Sigmoid colon (tissue), 7 donors: ENCODE measurements around the gene DCAF7. TPM values are rescaled to one million over a fixed set of nuclear protein-coding genes. Genes with fewer than 3 reads are reported as not detected.

ENCODE experiments used
- DNase-seq: peaks from one replicate; pipeline ENCODE4 v3.0.0-alpha.2; 2019
- H3K27ac ChIP-seq, 4 donors: fragments of 200-600 bp; sonication (generic); one replicate each; pipeline ENCODE4 v1.5.1; 2016 to 2019; ENCODE audit warnings: mild to moderate bottlenecking in 1 of 4
- H3K27me3 ChIP-seq, 3 donors: fragments of 200-600 bp; sonication (generic); one replicate each; pipeline ENCODE4 v1.5.1; 2019; ENCODE audit warnings: mild to moderate bottlenecking in 1 of 3
- H3K36me3 ChIP-seq, 4 donors: fragments of 200-600 bp; sonication (generic); one replicate each; pipeline ENCODE4 v1.5.1; 2016 to 2019
- H3K4me1 ChIP-seq, 4 donors: fragments of 200-600 bp; sonication (generic); one replicate each; pipeline ENCODE4 v1.5.1; 2017 to 2019
- H3K4me3 ChIP-seq, 4 donors: fragments of 200-600 bp; sonication (generic); one replicate each; pipeline ENCODE4 v1.5.1; 2017 to 2019; ENCODE audit warnings: mild to moderate bottlenecking in 2 of 4, moderate library complexity in 1 of 4
- H3K9me3 ChIP-seq, 4 donors: fragments of 200-600 bp in 3 of 4; sonication (generic) in 3 of 4; one replicate each; pipeline versions ENCODE4 v1.5.1 to v1.6.1; 2013 to 2019
- CTCF ChIP-seq, 4 experiments: fragments of 450-650 bp in 3 of 4; fragments of 200-600 bp in 1 of 4; IDR thresholded peaks; one replicate each; pipeline ENCODE4 v1.5.1; 2016 to 2019; ENCODE audit warnings: antibody characterized with exemption in 4 of 4, mild to moderate bottlenecking in 3 of 4, moderate library complexity in 2 of 4
- EP300 ChIP-seq, 4 donors: sonication (generic); formaldehyde crosslinking; IDR thresholded peaks; one replicate each; pipeline ENCODE4 v1.6.1; 2017; ENCODE audit warnings: antibody characterized with exemption in 4 of 4
- POLR2A ChIP-seq, 2 donors: fragments of 450-650 bp; IDR thresholded peaks; one replicate each; pipeline ENCODE4 v1.6.1; 2016; ENCODE audit warnings: antibody characterized with exemption in 2 of 2, mild to moderate bottlenecking in 2 of 2, moderate library complexity in 2 of 2
- POLR2AphosphoS5 ChIP-seq, 4 donors: sonication (generic); formaldehyde crosslinking; IDR thresholded peaks; one replicate each; pipeline ENCODE4 v1.6.1; 2017; ENCODE audit warnings: antibody characterized with exemption in 4 of 4
- WGBS, 2 donors: extraction: QIAGEN DNeasy Blood & Tissue Kit; methylation state at CpG; one replicate each; pipeline ENCODE4 v1.1.7; 2013; 5-methylcytosine and 5-hydroxymethylcytosine counted together
- intact Hi-C: fragments of 100-400 bp; cut with DNase I; formaldehyde crosslinking; loops from one replicate; pipeline ENCODE4 v1.15.1; 2023
- polyA plus RNA-seq, 3 donors: library from polyadenylated mRNA; stranded (reverse); fragments of 200-250 nt; gene quantifications; one replicate each; pipeline ENCODE4 v1.2.3, GENCODE V29; 2013
- total RNA-seq, 4 donors: library from RNA; depleted of rRNA; stranded (reverse); fragments of >200 nt; gene quantifications; one replicate each; pipeline ENCODE4 v1.1.0, GENCODE V29; 2016
- donor health status: healthy with polysubstance abuse.
- donor health status: Bipolar disorder and iron deficiency.
- donor health status: healthy.

The DCAF7 gene
- total and polyA plus RNA-seq, 7 donors: 14.4 to 34.6 (median 23.1) TPM

GRCh38 chr17:63622574-63623390, 72.5 kb downstream of the DCAF7 start:
- Histone ChIP-seq H3K9me3 (no peaks in the 10 kb centered on the region), H3K27me3 (no peaks in the 10 kb centered on the region), H3K27ac (peak overlapping the region; percentile 87 to 93 (median 91)), H3K36me3 (no peaks in the 10 kb centered on the region), H3K4me3 (peak overlapping the region; percentile 76 to 90 (median 82)), H3K4me1 (peaks cover 0 to 51% (median 49%) of the 10 kb centered on the region in 4 donors)
- 0% methylated on average over 100 of the region's 100 CpGs for WGBS, 2 donors
- TF ChIP-seq POLR2AphosphoS5 (IDR thresholded peaks at IDR 0.05): peak in 3 of 4 donors; percentile 7 to 53 (median 50)
- TF ChIP-seq POLR2A (IDR thresholded peaks at IDR 0.05): no peak
- TF ChIP-seq CTCF (IDR thresholded peaks at IDR 0.05): no peak
- no peak for TF ChIP-seq EP300 (IDR thresholded peaks at IDR 0.05)
- intact Hi-C loops: loop anchor here (2.0 to 5.0 kb wide), 3 partner anchors 75 to 205 kb away; partner anchors contain the start of genes FTSJ3, PSMC5 and STRADA
- DNase-seq: peak; percentile 86

- Histone ChIP-seq H3K4me1 (peaks cover 0 to 52% (median 49%) of the 10 kb centered on the region in 4 donors), H3K4me3 (peak overlapping the region; percentile 76 to 90 (median 82))
These were observed 73.7 kb downstream of the DCAF7 start for GRCh38 chr17:63623786-63624530.

GRCh38 chr17:63624531-63624880, 74.2 kb downstream of the DCAF7 start:
- H3K36me3 ChIP-seq: peaks cover 0 to 6% (median 0%) of the 10 kb centered on the region in 4 donors
- WGBS, 2 donors: 86 to 90% methylated on average over 1 of the region's 1 CpG
- TF ChIP-seq POLR2AphosphoS5 (IDR thresholded peaks at IDR 0.05) (no peak), EP300 (IDR thresholded peaks at IDR 0.05) (no peak), CTCF (IDR thresholded peaks at IDR 0.05) (no peak), POLR2A (IDR thresholded peaks at IDR 0.05) (no peak)
- H3K9me3 ChIP-seq: no peaks in the 10 kb centered on the region
- DNase-seq: no peak
- no peaks in the 10 kb centered on the region for H3K27me3 ChIP-seq
- H3K4me1 ChIP-seq: peaks cover 0 to 56% (median 53%) of the 10 kb centered on the region in 4 donors
- peak overlapping the region in 3 of 4 donors; percentile 28 to 91 (median 87) for H3K27ac ChIP-seq
- peak overlapping the region in 2 of 4 donors; percentile 79 to 90 for H3K4me3 ChIP-seq
- intact Hi-C loops: loop anchor here (5.0 kb wide), 2 partner anchors 73 to 203 kb away; partner anchors contain the start of genes FTSJ3 and PSMC5

More at GRCh38 chr17:63623786-63624530, 73.7 kb downstream of the DCAF7 start:
- no peak for TF ChIP-seq POLR2AphosphoS5 (IDR thresholded peaks at IDR 0.05)
- no peak for TF ChIP-seq POLR2A (IDR thresholded peaks at IDR 0.05)
- no peak for TF ChIP-seq EP300 (IDR thresholded peaks at IDR 0.05)
- no peak for TF ChIP-seq CTCF (IDR thresholded peaks at IDR 0.05)
- intact Hi-C loops: loop anchor here (2.0 to 5.0 kb wide), 3 partner anchors 73 to 203 kb away; partner anchors contain the start of genes FTSJ3, PSMC5 and STRADA
- Histone ChIP-seq H3K27me3 (no peaks in the 10 kb centered on the region), H3K9me3 (no peaks in the 10 kb centered on the region), H3K27ac (peak overlapping the region; percentile 87 to 93 (median 91)), H3K36me3 (peaks cover 0 to under 1% (median 0%) of the 10 kb centered on the region in 4 donors)
- WGBS, 2 donors: 42 to 48% methylated on average over 7 of the region's 7 CpGs
- no peak for DNase-seq

- Histone ChIP-seq H3K4me1 (peaks cover 0 to 66% (median 57%) of the 10 kb centered on the region in 4 donors), H3K36me3 (peaks cover 0 to 7% (median 0%) of the 10 kb centered on the region in 4 donors), H3K4me3 (no peak overlapping the region), H3K27ac (peak overlapping the region; percentile 10 to 49 (median 25)), H3K9me3 (no peaks in the 10 kb centered on the region), H3K27me3 (no peaks in the 10 kb centered on the region)
- intact Hi-C loops: no loop called here
- WGBS, 2 donors: 68 to 72% methylated on average over 4 of the region's 4 CpGs
- DNase-seq: no peak
- TF ChIP-seq POLR2A (IDR thresholded peaks at IDR 0.05) (no peak), POLR2AphosphoS5 (IDR thresholded peaks at IDR 0.05) (no peak), EP300 (IDR thresholded peaks at IDR 0.05) (no peak), CTCF (IDR thresholded peaks at IDR 0.05) (no peak)
These were observed 76.4 kb downstream of the DCAF7 start for GRCh38 chr17:63626551-63627180.
